OCI-LY3 (cell line): ENCODE measurements around the gene TTLL11.

Experiments
- EZH2phosphoT487 ChIP-seq: fragments of 200-600 bp; shearing (Covaris generic); IDR thresholded peaks from 2 replicates; pipeline ENCODE4 v1.6.1; 2018; ENCODE audit warnings: antibody characterized with exemption, mixed run types, low read depth
- TF ChIP-seq, protein P1 (sequence below): fragments of 200-600, 300-600 bp; sonication (generic); IDR thresholded peaks from 2 replicates; pipeline ENCODE4 v1.5.1; 2014; ENCODE audit warnings: antibody characterized with exemption, low read length, low read depth

DNA sequence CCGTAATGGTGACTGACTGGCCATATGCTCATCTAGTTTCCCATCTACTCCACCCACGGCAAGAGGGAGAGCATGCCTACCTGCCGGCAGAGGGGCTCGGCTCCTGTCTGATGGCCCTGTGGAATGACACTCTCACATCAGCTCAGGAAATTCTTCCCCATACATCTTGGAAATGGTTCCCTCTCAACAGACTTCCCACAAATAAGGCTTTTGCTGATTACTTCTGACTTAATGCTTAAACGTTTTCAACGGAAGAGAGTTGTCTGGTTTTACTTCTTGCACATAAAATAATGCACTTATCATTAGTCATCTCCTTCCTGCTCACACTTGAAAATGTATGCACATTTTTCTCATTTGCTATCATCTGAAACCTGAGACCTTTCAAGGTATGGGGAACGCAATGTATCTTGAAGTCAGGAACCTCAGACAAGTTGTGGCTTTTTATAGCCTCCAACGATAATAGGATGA is 129.5 kb downstream of the TTLL11 start:
- TF ChIP-seq, protein P1, sequence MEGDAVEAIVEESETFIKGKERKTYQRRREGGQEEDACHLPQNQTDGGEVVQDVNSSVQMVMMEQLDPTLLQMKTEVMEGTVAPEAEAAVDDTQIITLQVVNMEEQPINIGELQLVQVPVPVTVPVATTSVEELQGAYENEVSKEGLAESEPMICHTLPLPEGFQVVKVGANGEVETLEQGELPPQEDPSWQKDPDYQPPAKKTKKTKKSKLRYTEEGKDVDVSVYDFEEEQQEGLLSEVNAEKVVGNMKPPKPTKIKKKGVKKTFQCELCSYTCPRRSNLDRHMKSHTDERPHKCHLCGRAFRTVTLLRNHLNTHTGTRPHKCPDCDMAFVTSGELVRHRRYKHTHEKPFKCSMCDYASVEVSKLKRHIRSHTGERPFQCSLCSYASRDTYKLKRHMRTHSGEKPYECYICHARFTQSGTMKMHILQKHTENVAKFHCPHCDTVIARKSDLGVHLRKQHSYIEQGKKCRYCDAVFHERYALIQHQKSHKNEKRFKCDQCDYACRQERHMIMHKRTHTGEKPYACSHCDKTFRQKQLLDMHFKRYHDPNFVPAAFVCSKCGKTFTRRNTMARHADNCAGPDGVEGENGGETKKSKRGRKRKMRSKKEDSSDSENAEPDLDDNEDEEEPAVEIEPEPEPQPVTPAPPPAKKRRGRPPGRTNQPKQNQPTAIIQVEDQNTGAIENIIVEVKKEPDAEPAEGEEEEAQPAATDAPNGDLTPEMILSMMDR = no peak
- TF ChIP-seq EZH2phosphoT487 = no peak
